Measurements from ENCODE around the gene OR51E1.

OR51E1 gene, protein sequence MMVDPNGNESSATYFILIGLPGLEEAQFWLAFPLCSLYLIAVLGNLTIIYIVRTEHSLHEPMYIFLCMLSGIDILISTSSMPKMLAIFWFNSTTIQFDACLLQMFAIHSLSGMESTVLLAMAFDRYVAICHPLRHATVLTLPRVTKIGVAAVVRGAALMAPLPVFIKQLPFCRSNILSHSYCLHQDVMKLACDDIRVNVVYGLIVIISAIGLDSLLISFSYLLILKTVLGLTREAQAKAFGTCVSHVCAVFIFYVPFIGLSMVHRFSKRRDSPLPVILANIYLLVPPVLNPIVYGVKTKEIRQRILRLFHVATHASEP

DNA sequence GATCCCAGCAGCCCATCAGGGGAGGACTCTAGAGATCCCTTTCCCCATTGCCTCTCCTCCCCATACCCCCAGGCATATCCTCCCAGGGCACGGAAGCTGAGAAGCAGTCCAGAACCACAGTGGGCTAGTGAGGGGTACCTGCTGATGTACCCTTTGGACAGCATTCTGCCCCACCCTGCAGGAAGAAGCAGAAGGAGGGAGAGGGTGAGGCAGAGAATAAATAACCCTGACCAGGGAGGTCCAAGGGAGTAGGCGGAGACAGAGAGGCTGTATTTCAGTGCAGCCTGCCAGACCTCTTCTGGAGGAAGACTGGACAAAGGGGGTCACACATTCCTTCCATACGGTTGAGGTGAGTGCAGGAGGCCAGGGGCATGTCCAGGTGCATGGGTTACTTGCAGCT lies at the start of gene OR51E1:
OR51E1 (plus strand) TSS at position 301 of the 400 bp plus-strand sequence. CDS start 8,545 bp downstream, outside the sequence.
- no peak for DNase-seq

DNA sequence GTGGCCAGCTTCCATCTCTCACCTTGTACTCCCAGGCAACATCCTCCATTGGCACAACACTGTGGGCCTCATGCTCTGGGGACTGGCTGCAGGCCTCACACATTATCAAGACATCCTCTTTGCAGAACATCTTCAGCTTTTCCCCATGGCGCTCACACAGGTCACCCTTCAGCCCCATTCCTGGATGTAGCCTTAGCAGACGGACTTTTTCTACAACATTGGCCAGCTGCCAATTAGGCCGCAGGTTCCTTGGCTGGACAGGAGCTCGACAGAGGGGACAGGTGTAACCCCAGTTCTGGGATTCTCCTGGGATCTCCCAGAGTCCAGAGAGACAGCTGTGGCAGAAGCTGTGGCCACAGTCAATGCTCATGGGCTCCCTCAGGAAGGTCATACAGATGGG lies 38.7 kb upstream of the OR51E1 start:
- DNase-seq, result no peak

DNA sequence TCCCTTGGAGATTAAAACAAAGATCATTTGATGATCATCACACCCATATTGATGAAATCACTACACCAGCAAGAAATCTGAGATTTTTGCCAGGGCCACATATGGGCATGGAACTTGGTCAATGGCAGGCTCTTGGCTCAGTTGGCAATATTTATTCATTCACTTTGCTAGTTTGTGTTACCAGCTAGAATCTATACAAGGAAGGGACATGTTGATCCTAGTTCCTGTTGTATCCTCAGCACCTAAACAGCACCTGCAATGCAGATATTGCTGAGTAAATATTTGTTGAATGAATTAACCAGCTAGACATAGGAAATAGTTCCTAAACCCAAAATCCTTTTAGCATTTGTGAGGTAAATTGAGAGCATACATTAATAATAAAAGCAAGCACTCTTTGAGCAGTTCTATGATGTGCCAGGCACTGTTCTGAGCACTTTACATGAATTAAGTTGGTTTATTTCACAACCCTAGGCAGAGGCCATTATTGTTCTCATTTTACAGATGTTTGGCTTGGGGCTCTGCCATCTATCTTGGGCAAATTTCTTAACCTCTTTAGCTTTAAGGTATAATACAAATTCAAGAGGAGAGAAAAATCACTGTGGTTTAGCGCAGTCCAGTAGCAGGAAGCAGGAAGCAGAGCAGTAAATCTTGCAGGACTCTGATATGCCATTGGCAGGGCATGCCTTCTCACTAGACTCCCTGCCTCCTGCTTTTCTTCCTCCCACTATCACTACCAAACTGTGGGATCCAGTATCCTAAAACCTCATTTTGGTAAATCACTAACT lies 37.4 kb upstream of the OR51E1 start:
- peak; percentile 15 for DNase-seq

DNA sequence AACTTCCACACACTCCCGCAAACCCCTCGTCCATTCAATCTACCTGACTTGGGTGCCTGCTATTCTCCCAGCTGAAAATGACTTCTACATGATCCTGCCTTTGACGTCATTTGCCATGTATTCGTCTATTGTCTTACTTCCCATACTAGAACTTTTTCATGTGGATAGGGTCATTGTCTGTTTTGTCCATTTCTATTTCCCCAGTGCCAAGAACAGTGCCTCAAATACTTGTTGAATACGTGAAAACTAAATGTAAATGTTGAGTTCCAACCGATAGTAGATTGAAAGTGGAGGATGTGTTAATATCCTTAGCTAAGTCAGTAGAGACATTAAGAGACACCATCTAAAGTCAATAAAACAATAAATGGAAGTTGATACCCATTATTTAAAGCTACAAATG lies 36.7 kb upstream of the OR51E1 start:
- DNase-seq, result no peak

DNA sequence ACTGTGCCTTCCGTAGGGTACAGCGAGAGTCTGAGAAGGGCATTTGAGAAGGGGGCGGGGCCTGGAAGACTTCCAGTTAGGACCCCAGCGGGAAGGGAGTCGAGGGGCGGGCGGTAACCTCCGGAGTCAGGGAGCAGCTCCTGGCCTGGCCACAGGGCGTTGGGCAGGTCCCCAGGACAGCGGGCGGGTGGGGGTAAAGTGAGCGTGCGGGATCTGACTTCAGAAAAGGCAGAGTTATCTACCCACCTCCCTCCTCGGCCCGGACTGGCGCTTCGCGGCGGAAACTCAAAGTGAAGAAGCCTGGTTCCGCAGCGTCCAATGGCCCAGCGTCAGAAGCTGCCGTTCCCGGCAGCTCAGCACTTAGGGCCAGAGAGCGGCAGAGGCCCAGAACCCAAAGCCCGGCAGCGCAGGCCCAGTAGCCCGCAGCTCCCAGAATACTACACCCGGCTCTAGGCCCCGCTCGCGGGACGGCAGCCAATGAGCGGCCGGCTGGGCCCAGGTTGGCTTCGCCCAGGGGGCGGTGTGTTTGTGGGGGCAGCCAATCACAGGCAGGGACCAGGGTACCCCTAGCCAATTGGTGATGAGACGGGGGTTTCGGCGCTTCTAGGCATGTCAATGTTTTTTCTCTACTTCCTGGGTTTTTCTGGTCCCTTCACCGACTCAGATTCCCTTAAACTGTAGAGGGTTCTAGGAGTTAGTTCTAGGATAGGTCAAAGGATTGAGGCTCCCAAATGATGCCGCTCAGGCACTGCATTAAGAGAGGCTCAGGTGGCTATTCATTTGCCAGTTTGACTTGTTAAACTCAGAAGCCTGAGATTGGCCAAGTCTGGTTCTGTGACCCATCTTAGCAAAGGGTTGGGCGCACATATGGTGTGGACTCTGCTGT lies 35.8 kb upstream of the OR51E1 start, which contains the start of gene TRIM68:
TRIM68 (minus strand) TSS at position 451 of the 886 bp plus-strand sequence. CDS start 2,727 bp downstream, outside the sequence.
- DNase-seq, result peak; percentile 75

DNA sequence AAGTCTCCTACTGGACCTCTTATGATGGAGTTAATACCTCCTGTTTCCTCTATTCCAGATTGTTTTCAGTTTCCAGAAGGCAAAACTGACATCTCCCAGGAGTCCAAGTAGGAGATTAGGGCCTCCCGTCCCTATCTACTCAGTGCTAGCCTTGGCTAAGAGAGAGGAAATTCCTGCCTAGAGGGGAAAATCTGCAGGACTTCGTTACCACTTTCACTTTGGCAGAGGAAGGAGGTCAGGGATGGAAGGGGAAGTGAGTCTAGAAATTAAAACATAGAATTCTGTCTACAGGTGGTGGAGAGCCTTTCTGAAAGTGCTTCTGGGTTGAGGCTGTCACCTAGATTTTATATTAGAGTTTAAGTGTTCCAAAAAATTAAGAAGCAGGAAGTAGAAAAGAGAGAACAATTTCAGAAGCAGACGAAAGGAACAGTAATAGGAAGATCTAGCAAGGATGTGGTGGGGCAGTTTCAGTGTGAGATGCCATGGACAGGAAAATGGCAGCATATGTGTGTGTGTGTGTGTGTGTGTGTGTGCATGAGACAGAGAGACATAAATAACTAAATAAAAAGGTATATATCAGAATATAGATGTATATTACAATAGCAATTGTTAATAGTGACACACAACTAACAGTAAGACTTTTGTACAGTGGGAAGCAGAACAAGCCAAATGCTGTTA lies 33.4 kb upstream of the OR51E1 start:
- no peak for DNase-seq

DNA sequence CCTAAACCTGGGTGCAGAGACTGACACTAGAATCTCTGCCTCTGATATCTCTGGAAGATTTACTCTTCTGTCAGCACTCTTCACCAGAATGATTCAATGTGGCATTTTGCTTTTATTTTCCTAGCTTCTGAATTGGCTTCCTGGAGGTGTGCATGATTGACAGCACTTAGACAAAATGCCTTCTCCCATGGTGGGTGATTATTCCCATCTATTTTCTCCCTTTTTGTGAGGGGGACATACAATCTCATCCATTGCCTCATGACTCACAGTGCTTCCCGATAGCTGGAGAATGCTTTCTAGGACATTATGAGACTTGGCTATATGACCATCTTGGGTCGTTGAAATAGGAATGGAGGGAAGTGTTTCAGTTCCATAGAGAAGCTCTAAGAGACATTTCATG lies 31.8 kb upstream of the OR51E1 start:
- no peak for DNase-seq

DNA sequence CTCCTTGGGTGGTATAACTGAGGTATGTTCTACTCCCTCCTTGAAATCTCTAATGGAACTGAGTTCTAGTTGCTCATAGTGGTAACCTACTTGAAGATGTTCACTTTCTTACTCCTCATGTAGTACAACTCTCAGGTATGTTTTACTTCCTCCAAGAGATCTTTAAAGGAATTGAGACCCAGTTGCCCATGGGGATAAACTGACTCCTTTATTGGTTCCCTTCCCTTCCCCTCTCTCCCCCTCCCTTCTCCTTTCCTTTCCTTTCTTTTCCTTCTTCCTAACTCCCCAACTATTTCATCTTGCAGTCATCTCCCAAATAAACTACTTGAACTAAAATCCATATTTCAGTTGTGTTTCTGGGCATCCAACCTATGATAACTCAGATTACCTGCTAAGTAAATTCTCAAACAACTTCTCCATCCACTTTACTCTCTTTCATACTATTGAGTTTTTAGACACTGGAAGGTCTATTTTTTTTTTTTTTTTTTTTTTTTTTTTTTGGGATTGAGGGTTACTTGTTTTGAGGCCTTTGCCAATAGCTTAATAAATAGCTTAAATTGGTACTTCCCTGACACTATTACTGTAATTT lies 27.8 kb upstream of the OR51E1 start:
- DNase-seq, result no peak

DNA sequence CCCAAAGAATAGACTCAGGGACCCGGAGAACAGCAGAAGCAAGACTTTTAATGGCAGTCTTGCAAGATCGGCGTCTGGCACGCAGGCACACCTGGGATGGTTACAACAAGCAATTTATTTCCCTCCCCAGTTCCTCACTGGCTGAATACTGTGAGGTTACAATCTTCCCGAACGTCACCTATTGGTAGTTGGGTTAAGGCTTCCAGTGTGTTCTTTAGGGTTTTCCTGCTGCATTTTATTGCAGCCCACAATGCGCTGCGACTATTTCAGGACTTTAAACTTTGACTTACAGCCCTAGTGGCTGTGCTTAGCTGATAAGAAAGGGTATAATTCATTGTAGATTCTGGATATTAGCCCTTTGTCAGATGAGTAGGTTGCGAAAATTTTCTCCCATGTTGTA lies 24.3 kb upstream of the OR51E1 start:
- no peak for DNase-seq

DNA sequence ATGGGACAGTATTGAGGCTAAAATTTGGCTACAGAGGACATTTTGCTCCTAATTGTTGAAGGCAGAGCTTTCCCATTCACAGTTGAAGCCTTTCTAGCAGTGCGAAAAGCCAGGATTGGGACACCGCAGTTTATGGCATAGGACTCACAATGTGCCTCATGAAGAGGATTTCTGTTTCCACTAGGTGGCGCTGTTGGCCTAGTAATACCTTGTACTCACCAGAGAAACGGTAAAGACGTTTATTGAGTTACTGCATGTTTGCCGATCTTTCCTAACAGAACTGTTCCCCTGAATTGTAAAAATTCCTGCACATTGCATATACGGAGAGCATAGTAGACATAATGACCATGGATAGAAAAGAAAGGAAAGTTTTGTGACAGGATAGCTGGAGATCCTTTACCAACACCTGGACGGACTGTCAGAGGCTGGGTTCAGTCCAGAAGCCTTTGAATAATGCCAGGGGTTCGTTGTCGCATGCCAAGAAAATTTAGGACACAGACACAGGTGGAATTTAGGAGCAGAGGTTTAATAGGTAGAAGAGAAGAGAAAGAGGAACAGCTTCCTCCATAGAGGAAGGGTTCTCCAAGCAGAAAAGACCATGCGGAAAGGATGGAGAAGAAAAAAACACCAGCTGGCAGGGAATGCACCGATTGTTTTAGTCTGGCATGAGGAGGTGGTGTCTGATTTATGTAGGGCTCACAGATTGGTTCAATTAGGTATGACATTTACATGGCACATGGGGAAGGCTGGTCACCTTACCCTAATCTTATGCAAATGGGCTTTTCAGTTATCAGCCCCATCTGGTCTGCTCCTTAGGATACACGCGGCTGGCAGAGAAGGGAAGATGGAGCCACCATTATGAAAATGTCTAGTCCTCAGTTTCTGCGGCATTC lies 17.3 kb upstream of the OR51E1 start:
- DNase-seq, result peak; percentile 91

DNA sequence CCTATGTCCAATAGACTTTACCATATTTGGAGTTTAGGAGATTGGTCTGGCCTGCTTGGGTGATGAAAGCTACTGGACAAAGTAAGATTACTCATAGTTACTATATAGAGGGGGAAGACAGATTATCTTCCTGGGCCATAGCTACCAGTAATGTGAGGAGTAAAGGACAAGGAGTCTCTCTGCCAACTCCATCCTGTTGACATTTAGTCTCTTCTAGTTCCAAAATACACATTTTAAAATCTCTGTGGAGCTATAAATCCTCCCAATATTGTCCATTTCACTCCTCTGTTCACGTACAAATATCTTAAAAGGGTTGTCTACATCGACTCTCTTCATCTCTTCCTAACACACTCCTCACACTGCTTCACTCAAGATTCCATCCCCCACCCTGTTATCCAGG lies 7.6 kb upstream of the OR51E1 start:
- no peak for DNase-seq

DNA sequence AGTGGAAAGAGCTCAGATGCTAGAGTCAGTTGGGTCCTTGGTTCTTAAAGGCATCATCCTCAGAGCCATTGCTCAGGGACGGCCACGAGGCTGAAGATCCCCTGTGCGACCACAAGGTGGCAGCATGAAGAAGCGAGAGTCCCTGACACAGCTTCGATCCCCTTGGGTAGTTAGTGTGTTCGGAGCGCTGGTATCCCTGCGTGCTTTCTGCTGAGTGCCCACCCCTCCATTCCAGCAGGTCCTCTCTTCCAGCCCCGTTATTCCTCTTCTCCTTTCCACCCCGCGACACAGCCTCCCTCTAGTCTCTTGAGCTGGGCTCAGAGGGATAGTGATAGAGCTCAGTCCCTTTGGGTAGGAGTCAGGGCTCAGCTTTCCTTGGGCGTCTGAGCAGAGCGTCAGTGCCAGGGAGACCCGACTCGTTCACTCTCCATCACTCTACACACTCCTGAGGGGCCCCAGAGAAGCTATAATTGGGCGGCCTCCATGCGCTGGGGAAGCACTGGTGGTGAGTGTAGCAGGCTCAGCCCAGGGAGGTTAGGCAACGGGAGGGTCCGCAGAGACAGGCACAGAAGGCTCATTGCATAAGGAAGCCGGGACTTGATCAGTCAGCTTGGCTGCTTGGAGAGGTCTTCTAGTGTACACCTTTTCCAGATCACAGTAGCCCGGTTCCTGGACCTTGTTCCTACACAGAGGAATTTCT lies 6.7 kb upstream of the OR51E1 start, which contains the start of gene OR51D1:
OR51D1 (plus strand) TSS at position 516 of the 700 bp plus-strand sequence. CDS start 2,314 bp downstream, outside the sequence.
- peak; percentile 64 for DNase-seq

DNA sequence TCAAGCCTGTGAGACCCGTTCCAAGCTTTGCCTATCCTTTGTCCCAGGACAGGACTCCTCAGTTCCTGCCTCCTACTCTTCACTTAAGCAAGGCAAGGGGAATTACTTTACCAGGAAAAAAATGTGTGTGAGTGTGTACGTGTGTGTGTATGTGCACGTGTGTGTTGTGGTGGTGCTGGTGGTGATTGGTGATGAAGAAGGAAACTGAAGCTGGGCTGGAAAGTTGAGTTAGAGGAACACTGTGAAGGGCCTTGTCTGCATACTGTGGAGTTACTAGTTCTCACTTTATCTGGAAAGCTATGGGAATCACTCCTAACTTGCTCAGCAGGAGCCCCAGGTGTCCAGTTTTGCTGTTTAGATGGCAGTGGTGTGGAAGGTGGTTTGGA lies 6.1 kb upstream of the OR51E1 start:
- DNase-seq, result no peak

DNA sequence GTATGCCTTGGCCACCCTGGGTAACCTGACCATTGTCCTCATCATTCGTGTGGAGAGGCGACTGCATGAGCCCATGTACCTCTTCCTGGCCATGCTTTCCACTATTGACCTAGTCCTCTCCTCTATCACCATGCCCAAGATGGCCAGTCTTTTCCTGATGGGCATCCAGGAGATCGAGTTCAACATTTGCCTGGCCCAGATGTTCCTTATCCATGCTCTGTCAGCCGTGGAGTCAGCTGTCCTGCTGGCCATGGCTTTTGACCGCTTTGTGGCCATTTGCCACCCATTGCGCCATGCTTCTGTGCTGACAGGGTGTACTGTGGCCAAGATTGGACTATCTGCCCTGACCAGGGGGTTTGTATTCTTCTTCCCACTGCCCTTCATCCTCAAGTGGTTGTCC lies 3.9 kb upstream of the OR51E1 start:
- DNase-seq, result no peak

DNA sequence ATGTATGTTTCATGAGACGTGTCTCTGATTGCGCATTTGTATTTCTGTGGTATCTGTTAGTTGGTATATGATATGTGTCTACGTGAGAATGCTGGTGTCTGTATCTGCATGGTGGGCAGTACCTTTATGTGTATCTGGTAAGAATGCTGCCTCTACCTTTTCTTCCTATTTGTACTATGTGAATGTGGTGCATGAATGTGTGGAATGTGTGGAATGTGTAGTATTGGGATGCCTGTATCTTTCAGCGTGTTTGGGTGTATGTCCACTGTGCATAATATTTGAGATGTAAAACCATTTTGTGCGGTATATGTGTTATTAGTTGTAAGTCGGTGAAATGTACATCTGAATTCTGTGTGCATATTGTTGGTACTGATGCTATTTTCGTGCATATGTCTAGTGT lies 2.3 kb upstream of the OR51E1 start:
- no peak for DNase-seq

DNA sequence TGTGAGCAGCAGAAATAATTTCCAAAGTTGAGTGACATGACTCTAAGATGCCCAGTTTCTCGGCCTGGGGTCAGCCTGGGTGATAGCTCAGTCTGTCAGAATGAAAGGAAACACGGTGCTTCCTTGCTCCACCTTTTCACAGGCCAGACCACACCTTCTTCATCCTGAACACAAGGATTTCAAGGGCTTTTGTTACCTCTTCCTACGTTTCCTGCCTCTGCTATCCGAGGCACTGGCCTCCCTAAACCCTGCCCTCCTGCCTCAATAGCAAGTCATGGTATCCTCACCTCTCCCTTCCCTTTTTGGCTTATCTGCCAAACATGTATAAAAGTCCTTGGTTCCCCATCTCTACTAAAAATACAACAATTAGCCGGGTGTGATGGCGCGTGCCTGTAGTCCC lies 1.7 kb upstream of the OR51E1 start:
- DNase-seq, result no peak

DNA sequence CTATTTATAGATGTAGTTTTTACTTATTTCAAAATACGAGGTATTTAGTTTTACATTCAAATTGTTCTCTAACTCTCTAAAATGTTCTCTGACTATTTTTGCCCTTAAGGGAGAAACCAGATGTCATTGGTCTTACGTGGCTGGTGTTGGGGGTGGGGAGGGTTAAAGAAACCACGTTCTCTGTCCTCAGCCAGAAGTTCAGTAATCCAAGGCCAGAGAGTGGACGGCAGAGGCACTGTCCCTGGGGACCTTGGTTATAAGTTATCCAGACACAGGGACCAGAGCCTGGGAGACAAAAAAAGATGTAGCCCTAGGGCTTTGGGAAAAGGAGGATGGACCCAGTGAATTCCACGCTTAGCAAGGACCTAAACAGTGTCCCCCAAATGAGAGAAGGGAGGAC lies 706 bp upstream of the OR51E1 start:
- DNase-seq, result no peak

DNA sequence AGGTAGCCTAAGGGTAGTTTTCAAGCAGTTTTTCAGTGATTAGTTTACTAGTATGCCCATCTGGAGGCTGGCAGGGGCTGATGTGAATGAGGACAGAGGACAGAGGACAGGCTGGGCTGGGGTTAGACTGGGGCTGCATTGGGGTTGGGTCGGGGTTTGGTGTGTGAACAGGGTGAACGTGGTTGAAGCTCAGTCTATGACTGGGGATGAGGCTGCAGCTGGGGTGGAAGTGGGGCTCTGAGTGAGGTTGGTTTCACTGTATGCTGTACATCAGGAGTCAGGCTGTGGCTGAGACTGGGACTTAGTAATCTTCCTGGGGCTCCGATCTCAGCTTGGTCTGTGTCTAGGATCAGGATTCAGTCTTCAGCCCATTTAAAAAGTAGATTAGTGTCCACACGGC lies 451 bp downstream of the OR51E1 start:
- no peak for DNase-seq

DNA sequence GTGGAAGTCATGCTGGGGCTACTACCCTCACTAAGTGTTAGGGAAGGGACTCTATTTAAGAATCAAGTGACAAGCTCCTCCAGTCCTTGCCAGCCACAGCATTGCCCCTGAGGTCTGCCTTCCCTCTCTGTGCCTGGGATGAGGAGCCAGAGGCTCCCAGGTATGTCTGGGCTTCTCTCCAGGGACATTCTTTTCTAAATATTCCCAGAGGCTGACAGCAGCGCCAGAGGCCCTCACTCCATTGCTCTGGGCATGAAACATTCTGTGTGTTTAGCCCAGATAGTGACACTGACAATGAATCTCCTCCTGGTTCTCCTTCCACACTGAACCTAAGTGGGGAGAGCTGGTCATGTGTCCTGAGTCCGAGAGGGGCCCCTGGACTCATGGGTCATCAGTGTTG lies 2.2 kb downstream of the OR51E1 start:
- no peak for DNase-seq

DNA sequence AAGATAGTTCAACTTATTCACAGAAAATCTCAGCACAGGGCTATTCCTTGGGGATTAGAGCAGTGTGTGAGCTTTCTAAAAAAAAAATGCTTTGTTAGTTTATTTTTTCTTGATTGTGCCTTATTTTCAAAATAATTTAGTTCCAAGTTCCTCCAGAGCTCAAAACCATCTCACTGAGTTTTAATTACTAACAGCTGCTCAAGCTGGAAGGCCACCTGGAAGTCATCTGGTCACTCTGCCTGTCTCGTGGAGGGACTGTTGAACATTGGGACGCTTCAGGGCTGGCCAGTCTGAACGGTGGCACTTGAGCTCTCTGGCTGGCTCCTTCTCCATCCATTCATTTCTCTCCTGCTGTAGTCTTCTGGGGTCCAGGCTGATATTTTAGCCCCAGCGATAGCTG lies 4.0 kb downstream of the OR51E1 start:
- no peak for DNase-seq

Measured in NCI-H345 (cell line).